IMR-90 (cell line): ENCODE results near the gene CHD2.

Experiments
- CEBPB ChIP-seq: IDR thresholded peaks from 2 replicates; pipeline ENCODE4 v1.6.1; 2012; ENCODE audit warnings: low read depth, low read length, improper control_type of control experiment
- MAFK ChIP-seq: IDR thresholded peaks from 2 replicates; pipeline ENCODE4 v1.6.1; 2012; ENCODE audit warnings: low read depth, low read length, improper control_type of control experiment
- RAD21 ChIP-seq: IDR thresholded peaks from 2 replicates; pipeline ENCODE4 v1.6.1; 2012; ENCODE audit warnings: low read length, improper control_type of control experiment
- RFX5 ChIP-seq: IDR thresholded peaks from 2 replicates; pipeline ENCODE4 v1.8.0; 2012; ENCODE audit warnings: low read depth, mild to moderate bottlenecking, low read length, moderate library complexity
- TF ChIP-seq, protein P1 (sequence below): fragments of 150-350 bp; IDR thresholded peaks from 2 replicates; pipeline ENCODE4 v1.6.1; 2016; ENCODE audit warnings: low read depth, mild to moderate bottlenecking, low read length, moderate library complexity, borderline replicate concordance
- TF ChIP-seq, protein P2 (sequence below): conservative IDR thresholded peaks from 2 replicates; pipeline ENCODE4 v1.5.1; 2012; ENCODE audit warnings: mild to moderate bottlenecking, low read depth, low read length, improper control_type of control experiment

- TF ChIP-seq, protein P1, sequence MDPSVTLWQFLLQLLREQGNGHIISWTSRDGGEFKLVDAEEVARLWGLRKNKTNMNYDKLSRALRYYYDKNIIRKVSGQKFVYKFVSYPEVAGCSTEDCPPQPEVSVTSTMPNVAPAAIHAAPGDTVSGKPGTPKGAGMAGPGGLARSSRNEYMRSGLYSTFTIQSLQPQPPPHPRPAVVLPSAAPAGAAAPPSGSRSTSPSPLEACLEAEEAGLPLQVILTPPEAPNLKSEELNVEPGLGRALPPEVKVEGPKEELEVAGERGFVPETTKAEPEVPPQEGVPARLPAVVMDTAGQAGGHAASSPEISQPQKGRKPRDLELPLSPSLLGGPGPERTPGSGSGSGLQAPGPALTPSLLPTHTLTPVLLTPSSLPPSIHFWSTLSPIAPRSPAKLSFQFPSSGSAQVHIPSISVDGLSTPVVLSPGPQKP: no peak
- TF ChIP-seq, protein P2, sequence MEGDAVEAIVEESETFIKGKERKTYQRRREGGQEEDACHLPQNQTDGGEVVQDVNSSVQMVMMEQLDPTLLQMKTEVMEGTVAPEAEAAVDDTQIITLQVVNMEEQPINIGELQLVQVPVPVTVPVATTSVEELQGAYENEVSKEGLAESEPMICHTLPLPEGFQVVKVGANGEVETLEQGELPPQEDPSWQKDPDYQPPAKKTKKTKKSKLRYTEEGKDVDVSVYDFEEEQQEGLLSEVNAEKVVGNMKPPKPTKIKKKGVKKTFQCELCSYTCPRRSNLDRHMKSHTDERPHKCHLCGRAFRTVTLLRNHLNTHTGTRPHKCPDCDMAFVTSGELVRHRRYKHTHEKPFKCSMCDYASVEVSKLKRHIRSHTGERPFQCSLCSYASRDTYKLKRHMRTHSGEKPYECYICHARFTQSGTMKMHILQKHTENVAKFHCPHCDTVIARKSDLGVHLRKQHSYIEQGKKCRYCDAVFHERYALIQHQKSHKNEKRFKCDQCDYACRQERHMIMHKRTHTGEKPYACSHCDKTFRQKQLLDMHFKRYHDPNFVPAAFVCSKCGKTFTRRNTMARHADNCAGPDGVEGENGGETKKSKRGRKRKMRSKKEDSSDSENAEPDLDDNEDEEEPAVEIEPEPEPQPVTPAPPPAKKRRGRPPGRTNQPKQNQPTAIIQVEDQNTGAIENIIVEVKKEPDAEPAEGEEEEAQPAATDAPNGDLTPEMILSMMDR: no peak
- TF ChIP-seq CEBPB (no peak), RFX5 (no peak), RAD21 (no peak), MAFK (no peak)
Measured at GRCh38 chr15:92909136-92909781, 9.1 kb downstream of the CHD2 start.
